Transverse colon (tissue), 4 donors: ENCODE data around the gene FN3K. TPM values are rescaled to one million over a fixed set of nuclear protein-coding genes. Genes with fewer than 3 reads are reported as not detected.

Experiments
- DNase-seq: peaks from one replicate; pipeline ENCODE4 v3.0.0-alpha.2; 2019
- H3K27ac ChIP-seq, 4 donors: fragments of 200-600 bp; sonication (generic); 2 replicates each; pipeline ENCODE4 v1.5.1; 2016 to 2018; ENCODE audit warnings: inconsistent platforms in 4 of 4
- H3K27me3 ChIP-seq: fragments of 200-600 bp; sonication (generic); 2 replicates; pipeline ENCODE4 v1.5.1; 2017; ENCODE audit warnings: inconsistent platforms
- H3K36me3 ChIP-seq, 4 donors: fragments of 200-600 bp; sonication (generic); 2 replicates each; pipeline ENCODE4 v1.5.1; 2017 to 2019; ENCODE audit warnings: inconsistent platforms in 4 of 4
- H3K4me1 ChIP-seq, 4 donors: fragments of 200-600 bp; sonication (generic); 2 replicates each; pipeline ENCODE4 v1.5.1; 2017 to 2020; ENCODE audit warnings: inconsistent platforms in 4 of 4
- H3K4me3 ChIP-seq, 4 donors: fragments of 200-600 bp; sonication (generic); 1 replicate in 1 of 4; 2 replicates in 3 of 4; pipeline versions ENCODE4 v1.5.1 to v1.6.1; 2017 to 2019; ENCODE audit warnings: inconsistent platforms in 4 of 4
- H3K9me3 ChIP-seq, 2 donors: fragments of 200-600 bp; sonication (generic); 2 replicates each; pipeline ENCODE4 v1.5.1; 2017 to 2019; ENCODE audit warnings: inconsistent platforms in 2 of 2
- EP300 ChIP-seq: sonication (generic); formaldehyde crosslinking; IDR thresholded peaks from one replicate; pipeline ENCODE4 v1.6.1; 2017; ENCODE audit warnings: antibody characterized with exemption, low read depth
- POLR2A ChIP-seq: fragments of 450-650 bp; IDR thresholded peaks from one replicate; pipeline ENCODE4 v1.6.1; 2016; ENCODE audit warnings: antibody characterized with exemption, mild to moderate bottlenecking, moderate library complexity
- POLR2AphosphoS5 ChIP-seq, 3 donors: sonication (generic); formaldehyde crosslinking; IDR thresholded peaks; one replicate each; pipeline ENCODE4 v1.6.1; 2016; ENCODE audit warnings: antibody characterized with exemption in 3 of 3
- WGBS, 2 donors: methylation state at CpG; one replicate each; pipeline ENCODE4 v1.1.5; 2018; ENCODE audit warnings: low coverage in 1 of 2; 5-methylcytosine and 5-hydroxymethylcytosine counted together
- in situ Hi-C, 4 donors: fragments of 200-750 bp; cut with MboI; loops; one replicate each; pipeline versions ENCODE4 v1.15.0 to v1.15.1; 2017; ENCODE audit warnings: low sequenced_read_pairs in 3 of 4, low pct_ligation_motif_present in 1 of 4, low pct_unique_long_range_greater_than_20kb in 1 of 4
- intact Hi-C: fragments of 100-400 bp; cut with DNase I; formaldehyde crosslinking; loops from one replicate; pipeline ENCODE4 v1.15.1; 2023; ENCODE audit warnings: low total_unique reads
- total RNA-seq, 4 donors: library from RNA; depleted of rRNA; stranded (reverse); fragments of >200 nt; gene quantifications; one replicate each; pipeline ENCODE4 v1.1.0, GENCODE V29; 2016
- TF ChIP-seq, protein P1 (sequence below), 5 experiments: fragments of 200-600 bp in 3 of 5; fragments of 450-650 bp in 2 of 5; sonication (generic) in 3 of 5; IDR thresholded peaks; 1 replicate in 2 of 5; 2 replicates in 3 of 5; pipeline ENCODE4 v1.5.1; 2016 to 2017; ENCODE audit warnings: antibody characterized with exemption in 5 of 5, inconsistent platforms in 3 of 5, mild to moderate bottlenecking in 2 of 5, moderate library complexity in 1 of 5

FN3K gene
- total RNA-seq, 4 donors from 2014 or later, result 11.2 to 33.0 (median 26.2) TPM

GRCh38 chr17:82687871-82688270 is 47.5 kb upstream of the FN3K start:
- in situ Hi-C loops, result no loop called here
- no peak for DNase-seq

GRCh38 chr17:82689077-82689476 is 46.3 kb upstream of the FN3K start:
- DNase-seq, result no peak
- WGBS, 2 donors, result 78% methylated on average over 8 of the region's 8 CpGs; no CpG with 5 or more reads in 1 of the 2 donors
- peaks cover 0 to 12% (median 5%) of the 10 kb centered on the region in 4 donors for H3K4me1 ChIP-seq
- H3K27me3 ChIP-seq, result no peaks in the 10 kb centered on the region
- in situ Hi-C loops, result no loop called here
- intact Hi-C loops, result no loop called here
- H3K4me3 ChIP-seq, result no peak overlapping the region
- H3K36me3 ChIP-seq, result no peaks in the 10 kb centered on the region
- H3K27ac ChIP-seq, result no peak overlapping the region
- H3K9me3 ChIP-seq, result no peaks in the 10 kb centered on the region
- TF ChIP-seq, protein P1, sequence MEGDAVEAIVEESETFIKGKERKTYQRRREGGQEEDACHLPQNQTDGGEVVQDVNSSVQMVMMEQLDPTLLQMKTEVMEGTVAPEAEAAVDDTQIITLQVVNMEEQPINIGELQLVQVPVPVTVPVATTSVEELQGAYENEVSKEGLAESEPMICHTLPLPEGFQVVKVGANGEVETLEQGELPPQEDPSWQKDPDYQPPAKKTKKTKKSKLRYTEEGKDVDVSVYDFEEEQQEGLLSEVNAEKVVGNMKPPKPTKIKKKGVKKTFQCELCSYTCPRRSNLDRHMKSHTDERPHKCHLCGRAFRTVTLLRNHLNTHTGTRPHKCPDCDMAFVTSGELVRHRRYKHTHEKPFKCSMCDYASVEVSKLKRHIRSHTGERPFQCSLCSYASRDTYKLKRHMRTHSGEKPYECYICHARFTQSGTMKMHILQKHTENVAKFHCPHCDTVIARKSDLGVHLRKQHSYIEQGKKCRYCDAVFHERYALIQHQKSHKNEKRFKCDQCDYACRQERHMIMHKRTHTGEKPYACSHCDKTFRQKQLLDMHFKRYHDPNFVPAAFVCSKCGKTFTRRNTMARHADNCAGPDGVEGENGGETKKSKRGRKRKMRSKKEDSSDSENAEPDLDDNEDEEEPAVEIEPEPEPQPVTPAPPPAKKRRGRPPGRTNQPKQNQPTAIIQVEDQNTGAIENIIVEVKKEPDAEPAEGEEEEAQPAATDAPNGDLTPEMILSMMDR (IDR thresholded peaks at IDR 0.05), result no peak
- TF ChIP-seq POLR2AphosphoS5 (IDR thresholded peaks at IDR 0.05) (no peak), EP300 (no peak), POLR2A (no peak)

More at GRCh38 chr17:82687871-82688270, 47.5 kb upstream of the FN3K start:
- H3K9me3 ChIP-seq, result no peaks in the 10 kb centered on the region
- intact Hi-C loops, result no loop called here
- no peak overlapping the region for H3K27ac ChIP-seq
- no peak for TF ChIP-seq POLR2A
- TF ChIP-seq, protein P1 (IDR thresholded peaks at IDR 0.05), result no peak
- no peak for TF ChIP-seq EP300
- TF ChIP-seq POLR2AphosphoS5 (IDR thresholded peaks at IDR 0.05), result no peak
- 93% methylated on average over 9 of the region's 9 CpGs; no CpG with 5 or more reads in 1 of the 2 donors for WGBS, 2 donors
- H3K27me3 ChIP-seq, result no peaks in the 10 kb centered on the region
- H3K4me3 ChIP-seq, result no peak overlapping the region
- peaks cover 3 to 18% (median 6%) of the 10 kb centered on the region in 4 donors for H3K4me1 ChIP-seq
- no peaks in the 10 kb centered on the region for H3K36me3 ChIP-seq

DNA sequence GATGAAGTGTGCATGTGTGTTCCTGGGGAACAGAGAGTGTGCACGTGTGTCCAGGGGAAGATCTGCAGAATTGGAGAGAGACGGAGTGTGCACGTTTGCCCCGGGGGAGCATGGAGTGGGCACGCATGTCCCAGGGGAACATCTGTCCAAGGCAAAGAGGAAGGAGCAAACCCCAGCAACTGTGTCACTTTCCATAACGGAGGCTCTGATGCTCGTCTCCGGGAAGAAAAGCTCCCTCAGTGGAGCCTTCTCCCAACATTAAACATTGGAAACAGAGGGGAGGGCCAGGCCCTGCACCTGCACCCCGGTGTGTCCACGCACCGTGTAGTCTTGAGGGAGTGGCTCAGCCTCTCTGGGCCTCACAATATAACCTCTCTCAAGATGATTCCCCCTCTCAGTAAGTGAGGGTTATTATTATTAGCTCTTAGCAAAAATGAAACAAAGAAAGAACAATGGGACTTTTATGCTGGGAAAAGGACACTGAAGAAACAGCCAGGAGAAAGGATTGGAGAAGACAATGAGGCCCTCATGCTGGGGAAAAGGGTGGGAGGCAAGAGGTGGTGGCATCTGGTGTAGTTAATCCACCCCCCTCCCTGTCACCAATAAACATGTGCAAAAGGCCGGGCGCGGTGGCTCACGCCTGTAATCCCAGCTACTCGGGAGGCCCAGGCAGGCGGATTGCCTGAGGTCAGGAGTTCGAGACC is 44.5 kb upstream of the FN3K start:
- H3K9me3 ChIP-seq, result peaks cover 0 to 6% of the 10 kb centered on the region in 2 donors
- H3K27ac ChIP-seq, result no peak overlapping the region
- intact Hi-C loops, result no loop called here

DNA sequence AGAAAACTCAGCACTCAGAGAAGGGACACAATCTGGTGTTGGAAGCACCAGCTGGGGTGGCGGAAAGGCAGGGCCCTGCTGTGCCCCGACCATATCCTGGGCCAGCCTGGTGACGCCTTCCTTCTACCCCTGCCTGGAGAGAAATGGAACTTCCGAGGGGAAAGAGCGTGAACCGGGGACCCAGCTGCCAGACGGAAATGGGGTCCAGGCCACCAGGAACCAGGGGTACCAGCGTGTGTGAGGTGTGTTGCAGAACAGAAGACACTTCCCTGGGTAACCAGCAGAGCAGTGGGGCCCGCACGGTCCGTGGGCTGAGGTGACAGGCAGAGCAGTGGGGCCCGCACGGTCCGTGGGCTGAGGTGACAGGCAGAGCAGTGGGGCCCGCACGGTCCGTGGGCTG is 43.7 kb upstream of the FN3K start:
- H3K36me3 ChIP-seq, result no peaks in the 10 kb centered on the region
- intact Hi-C loops (no loop called here), in situ Hi-C loops (no loop called here)
- TF ChIP-seq, protein P1 (IDR thresholded peaks at IDR 0.05), result no peak
- TF ChIP-seq POLR2AphosphoS5 (IDR thresholded peaks at IDR 0.05) (no peak), EP300 (no peak), POLR2A (no peak)
- no peak for DNase-seq
- H3K27ac ChIP-seq, result no peak overlapping the region
- 90 to 92% methylated on average over 7 to 15 of the region's 17 CpGs for WGBS, 2 donors
- H3K4me3 ChIP-seq, result no peak overlapping the region
- peaks cover 0 to under 1% (median under 1%) of the 10 kb centered on the region in 4 donors for H3K4me1 ChIP-seq
- no peaks in the 10 kb centered on the region for H3K27me3 ChIP-seq
- peaks cover 0 to 6% of the 10 kb centered on the region in 2 donors for H3K9me3 ChIP-seq

More for the DNA sequence above, 44.5 kb upstream of the FN3K start:
- in situ Hi-C loops, result no loop called here
- H3K4me1 ChIP-seq, result no peaks in the 10 kb centered on the region
- WGBS, 2 donors, result 61 to 80% methylated on average over 4 to 18 of the region's 18 CpGs
- H3K4me3 ChIP-seq, result no peak overlapping the region
- no peaks in the 10 kb centered on the region for H3K36me3 ChIP-seq
- no peak for TF ChIP-seq POLR2A
- DNase-seq, result no peak
- H3K27me3 ChIP-seq, result no peaks in the 10 kb centered on the region
